ENCODE data around the gene LIPH.

Gene LIPH

GRCh38 chr3:185539934-185540333 is 12.5 kb downstream of the LIPH start:
- no peak for DNase-seq

GRCh38 chr3:185537369-185537970 is 14.9 kb downstream of the LIPH start:
- DNase-seq = peak; percentile 49

DNA sequence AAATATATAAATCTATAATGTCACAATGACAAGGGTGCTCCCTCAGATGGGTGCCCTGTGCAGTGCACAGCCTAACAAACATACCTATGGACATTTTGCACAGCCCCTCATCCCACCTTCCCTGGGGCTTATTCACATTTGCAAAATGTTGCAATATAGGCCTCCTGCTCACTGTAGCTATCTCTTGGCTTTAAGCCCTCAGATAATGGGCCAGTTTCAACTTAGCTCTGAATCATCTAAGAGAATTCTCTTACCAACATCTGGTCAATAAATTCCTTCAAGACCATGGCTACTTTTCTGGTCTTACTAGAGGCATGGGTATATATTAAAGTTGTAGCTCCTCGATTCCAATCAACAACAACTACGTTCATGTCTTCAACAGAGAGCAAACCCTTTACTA is 17.9 kb downstream of the LIPH start:
- no peak for DNase-seq

GRCh38 chr3:185532901-185533300 is 19.5 kb downstream of the LIPH start:
- DNase-seq = no peak

DNA sequence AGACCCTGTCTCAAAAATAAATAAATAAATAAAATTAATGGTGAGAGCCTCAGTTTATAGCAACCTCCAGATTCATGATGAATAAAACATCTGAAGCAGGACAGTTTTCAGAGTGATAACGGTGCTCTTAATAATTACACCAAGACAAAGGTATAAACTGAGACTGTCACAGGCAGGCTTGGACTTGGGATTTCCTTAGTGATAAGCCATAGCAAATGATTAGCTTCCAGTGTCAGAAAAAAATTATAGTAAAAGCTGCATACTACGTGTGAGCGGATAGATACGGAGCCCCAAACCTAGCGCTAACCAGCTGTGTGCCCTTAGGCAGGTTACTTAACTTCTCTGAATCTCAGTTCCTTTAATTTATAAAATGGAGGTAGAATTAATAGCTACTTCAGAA is 21.5 kb downstream of the LIPH start:
- DNase-seq = no peak

GRCh38 chr3:185528532-185528931 is 23.9 kb downstream of the LIPH start:
- no peak for DNase-seq

GRCh38 chr3:185527364-185527763 is 25.0 kb downstream of the LIPH start:
- DNase-seq = no peak

- no peak for DNase-seq
Measured at GRCh38 chr3:185526349-185526951, 25.9 kb downstream of the LIPH start.

DNA sequence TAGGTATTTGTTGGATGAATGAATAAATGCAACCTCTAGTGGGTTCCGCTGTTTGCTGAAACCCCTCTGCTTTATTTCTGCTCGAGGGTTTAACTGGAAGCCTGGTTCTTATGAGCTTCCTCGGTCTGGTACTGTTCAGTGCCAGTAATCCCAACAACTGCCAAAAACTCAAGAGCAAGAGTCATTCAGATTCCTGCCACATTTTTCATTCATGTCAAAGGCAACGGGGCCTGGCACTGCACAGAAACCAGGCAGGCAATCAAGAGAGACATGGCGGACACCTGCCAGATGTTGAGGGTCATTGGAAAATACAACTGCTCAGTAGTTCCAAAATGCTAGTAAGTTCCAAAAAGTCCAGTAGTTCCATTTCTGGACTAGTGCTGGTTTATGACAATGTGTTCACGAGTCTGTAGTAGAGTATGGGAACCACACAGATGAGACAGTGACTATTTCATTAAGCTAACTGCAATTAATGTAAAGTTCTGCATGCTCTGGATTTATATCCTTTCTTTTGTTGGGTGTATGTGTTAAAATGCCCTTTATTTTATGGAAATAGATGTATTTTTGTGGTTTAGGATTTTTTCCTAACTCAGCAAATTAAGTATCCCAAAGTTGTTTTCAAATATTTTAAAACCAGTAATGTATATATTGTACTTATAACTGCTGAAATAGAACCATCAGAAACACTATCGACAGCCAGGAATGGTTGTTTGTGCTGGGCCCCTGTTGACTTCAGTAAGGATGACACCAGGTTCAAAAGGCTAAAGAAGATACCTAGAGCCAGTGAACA is 30.8 kb downstream of the LIPH start:
- no peak for DNase-seq

GRCh38 chr3:185519021-185519420 is 33.4 kb downstream of the LIPH start:
- no peak for DNase-seq

- DNase-seq = no peak
Measured at GRCh38 chr3:185517387-185518130, 34.8 kb downstream of the LIPH start.

DNA sequence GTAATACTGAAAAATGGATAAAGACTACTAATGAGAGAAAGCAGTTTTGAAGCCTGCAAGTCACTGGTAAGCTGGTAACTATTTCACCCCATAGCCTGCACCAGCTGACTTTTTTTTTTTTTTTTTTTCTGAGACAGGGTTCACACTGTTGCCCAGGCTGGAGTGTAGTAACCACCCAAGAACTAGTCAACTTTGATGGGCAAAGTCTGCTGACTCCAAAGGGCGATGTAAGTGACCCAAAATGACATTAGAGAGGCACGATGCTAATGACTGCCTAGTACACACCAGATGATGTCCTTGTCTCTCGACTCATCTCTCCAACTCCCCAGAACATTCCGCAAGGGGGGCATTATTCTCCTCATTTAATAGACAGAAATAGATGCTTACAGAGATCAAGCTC is 40.7 kb downstream of the LIPH start:
- DNase-seq = no peak

GRCh38 chr3:185508335-185508991 is 43.9 kb downstream of the LIPH start:
- DNase-seq = no peak

DNA sequence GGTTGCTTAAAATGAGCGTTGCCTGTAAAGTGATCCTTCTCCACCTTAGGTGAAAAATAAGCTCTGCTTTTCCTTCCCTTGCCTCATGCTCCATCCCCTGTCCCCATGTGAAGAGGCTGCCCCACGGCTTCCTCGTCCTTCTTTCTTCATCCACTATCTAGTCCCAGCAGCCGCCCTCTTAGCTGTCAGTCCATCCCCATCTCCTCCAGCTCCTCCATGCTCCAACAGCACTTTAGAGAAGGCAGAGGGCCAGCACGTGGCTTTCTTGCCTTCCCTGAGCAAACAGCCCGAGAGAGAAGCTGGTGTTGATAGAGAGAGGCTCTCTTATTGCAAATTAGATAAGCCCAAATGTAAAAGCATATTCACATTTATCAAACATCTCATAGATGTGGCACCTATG is 44.5 kb downstream of the LIPH start:
- DNase-seq = no peak

- DNase-seq = no peak
Measured at GRCh38 chr3:185504636-185505035, 47.8 kb downstream of the LIPH start.

DNA sequence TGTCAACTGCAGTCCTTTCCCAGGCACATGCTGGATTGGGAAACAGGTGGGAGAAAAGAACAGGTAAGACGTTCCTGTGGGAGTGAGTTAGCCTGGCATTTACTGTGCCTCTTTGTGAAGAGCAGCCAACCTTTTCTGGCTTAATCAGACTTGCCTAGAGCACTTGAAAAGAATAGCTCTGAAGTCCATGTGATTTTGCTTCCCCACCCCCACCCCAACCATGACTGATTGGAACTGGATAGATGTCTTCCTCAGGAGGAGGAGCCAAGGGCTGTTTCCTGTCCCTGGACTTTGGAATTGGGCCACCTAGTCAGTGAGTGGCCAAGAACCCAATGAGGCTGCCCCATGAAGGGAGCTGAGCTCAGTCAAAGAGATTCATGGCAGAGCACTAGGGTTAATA is 48.9 kb downstream of the LIPH start:
- no peak for DNase-seq

GRCh38 chr3:185502987-185503386 is 49.4 kb downstream of the LIPH start:
- no peak for DNase-seq

GRCh38 chr3:185498503-185499396 is 53.6 kb downstream of the LIPH start, which contains the start of gene TMEM41A:
TSS of gene TMEM41A (minus strand) at chr3:185499035. CDS start at chr3:185498961, 74 bp downstream.
- peak; percentile 87 for DNase-seq

- DNase-seq = no peak
Measured at GRCh38 chr3:185490241-185490640, 62.1 kb downstream of the LIPH start.

DNA sequence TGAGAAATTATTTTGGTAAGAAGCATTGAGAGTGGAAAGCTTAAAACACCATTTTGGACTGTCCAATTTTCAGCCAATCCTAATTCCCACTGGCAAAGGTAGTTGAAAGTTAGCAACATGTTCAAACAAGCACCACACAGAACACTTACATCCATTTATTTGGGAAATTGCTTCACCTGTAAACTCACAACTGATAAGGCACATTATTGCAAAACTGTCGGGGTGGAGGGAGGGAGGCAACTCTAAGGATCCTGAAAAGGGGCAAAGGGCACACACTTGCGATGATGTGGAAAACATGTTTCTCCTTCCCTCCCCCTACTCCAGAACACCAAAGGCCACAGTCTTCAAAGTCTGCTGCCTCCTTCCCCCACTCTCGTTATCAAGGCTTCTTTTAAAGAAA is 62.9 kb downstream of the LIPH start:
- no peak for DNase-seq

DNA sequence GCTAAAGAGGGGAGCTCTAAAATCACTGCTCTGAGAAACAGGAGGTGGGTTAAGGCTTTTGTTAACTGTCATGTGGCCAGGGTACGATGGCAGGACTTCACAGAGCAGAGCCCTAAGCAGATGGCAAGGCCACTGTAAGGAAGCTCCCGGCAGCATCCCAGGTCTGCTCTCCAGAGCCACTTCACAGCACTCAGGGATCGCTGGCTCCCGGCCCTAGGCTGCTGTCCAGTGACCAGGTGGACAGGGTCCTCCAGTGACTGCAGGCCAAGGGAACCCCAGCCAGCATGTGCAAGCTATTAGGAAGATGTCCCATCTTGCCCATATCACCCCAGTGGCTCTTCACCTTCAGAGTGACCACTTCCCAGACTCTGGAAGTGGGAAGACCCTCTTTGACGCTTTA is 63.9 kb downstream of the LIPH start:
- no peak for DNase-seq

DNA sequence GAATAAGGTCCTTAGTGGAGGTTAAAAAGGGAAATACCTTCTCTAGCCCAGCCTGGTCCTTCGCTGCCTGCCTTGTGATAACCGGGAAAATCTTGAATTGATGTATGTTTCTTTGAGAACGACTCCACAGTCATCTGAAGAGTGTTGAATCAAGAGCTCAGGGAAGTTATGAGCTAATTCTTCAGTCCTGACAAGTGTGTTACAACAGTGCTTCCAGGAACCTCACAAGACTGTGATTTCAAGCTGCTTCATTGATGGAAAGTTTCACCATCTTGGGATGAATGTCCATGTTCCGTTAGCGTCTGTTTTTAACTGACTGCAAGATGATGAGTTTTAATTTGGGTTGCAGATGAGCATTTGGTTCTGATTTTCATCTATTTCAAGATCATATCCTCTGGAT is 66.0 kb downstream of the LIPH start:
- no peak for DNase-seq

Data from CD4-positive, alpha-beta T cell treated with Interleukin-15 for 1 hour (primary cell).